HG03342 (cell line): ENCODE results near the gene KRTAP4-8.
"Not testable (repeated sequence)": the region's sequence is repeated elsewhere in the genome, so short reads cannot be mapped to it uniquely, and the experiment has no call there.

Experiments used
- ATAC-seq: cut with Tn5 transposase; IDR thresholded peaks from one replicate; pipeline ENCODE4 v1.9.1; 2021; ENCODE audit warnings: mild to moderate bottlenecking, moderate library complexity; ENCODE audit not compliant: unreplicated experiment

KRTAP4-8 gene

DNA sequence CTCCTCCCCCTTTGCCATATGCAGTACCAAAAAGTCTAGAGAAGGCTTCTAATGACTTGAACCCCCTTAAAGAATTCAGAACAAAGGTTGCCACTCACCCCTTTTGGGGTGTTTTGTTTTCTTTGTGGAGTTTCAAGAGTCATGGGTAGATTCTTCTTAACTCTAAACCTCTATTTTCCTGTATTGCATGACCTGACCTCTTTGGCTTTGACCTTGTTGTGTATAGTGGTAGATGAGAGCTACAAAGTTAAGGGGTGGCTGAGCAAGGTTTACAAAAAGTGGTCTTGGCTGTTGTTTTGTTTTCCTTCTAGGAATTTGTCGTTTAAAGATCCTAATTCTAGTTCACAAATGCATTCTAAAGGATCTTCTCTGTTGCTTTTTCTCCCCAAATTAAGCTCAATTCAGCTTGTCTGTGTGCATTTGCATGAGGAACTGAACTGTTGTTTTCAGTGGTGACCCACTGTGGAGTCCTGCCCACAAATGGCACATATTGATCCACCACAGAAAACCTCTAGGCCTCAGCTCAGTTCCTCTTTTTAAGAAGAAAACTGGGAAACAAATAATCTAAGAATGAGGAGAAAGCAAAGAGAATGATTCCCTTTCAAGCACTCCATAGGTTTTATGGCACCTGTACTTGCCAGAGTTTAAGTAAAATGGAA, 10.9 kb upstream of the KRTAP4-8 start:
- not testable (repeated sequence) for ATAC-seq

DNA sequence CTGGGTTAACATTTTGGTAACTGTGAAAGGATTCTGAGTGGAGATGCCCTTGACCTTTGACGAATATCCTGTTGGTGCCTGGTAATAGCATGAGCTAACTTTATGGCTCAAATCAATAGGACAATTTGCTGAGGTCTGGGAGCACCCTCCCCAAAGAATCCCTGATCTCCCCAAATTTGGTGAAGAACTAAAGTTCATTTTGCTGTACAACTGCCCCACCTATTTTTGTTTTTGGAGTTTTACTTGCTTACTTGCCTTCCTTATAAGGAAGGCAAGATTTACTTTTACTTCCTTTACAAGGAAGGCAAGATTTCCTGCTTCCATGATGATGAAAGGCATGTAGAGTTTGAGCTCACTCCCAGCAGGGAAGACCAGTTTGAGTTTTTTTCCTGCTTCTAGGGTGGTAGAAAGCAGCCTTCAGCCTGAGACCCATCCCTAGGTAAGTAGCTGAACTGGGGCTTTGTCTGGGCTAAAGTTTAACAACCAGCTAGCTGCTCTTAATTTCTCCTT, 10.1 kb upstream of the KRTAP4-8 start:
- no peak for ATAC-seq

GRCh38 chr17:41105347-41105746, 7.4 kb upstream of the KRTAP4-8 start, which contains the start of gene KRTAP4-9:
KRTAP4-9 (plus strand) TSS chr17:41105389; CDS start chr17:41105389, 0 bp downstream.
- ATAC-seq, result not testable (repeated sequence)

DNA sequence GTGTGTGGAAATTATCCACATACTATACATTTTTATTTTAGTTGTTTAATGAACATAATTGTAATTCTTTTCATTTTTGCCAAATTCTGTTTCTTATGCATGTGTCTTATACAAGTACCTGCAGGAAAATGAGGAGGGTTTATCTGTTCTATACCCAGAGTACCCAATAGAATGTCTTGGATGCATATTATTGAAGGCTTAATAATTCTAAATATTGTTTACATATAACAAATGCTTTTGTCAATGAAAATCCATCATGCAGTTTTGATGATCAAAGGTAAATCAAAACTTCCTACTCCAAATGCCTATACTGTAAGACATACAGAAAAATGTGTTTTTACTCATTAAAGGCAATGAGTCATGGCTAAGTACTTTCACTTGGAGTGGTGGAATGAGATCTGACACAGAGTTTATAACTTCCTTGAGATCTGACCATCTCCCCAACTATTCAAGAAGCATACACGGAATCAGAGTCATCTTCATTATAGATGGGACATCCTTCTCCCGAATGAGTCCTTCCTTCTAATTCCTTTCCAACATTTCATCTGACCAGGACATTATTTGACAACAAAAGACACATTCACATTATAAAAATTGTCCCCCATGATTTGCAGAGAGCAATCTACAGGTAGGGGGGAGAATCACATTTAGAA, 6.6 kb upstream of the KRTAP4-8 start:
- ATAC-seq, result not testable (repeated sequence)

GRCh38 chr17:41103896-41104295, 6.0 kb upstream of the KRTAP4-8 start:
- no peak for ATAC-seq

- ATAC-seq, result no peak
Measured at GRCh38 chr17:41101586-41102259, 3.8 kb upstream of the KRTAP4-8 start, which contains the start of gene KRTAP4-16. KRTAP4-16 (minus strand) TSS chr17:41102209; CDS start chr17:41102209, 0 bp downstream.

GRCh38 chr17:41099682-41100480, 1.9 kb upstream of the KRTAP4-8 start:
- ATAC-seq, result not testable (repeated sequence)

- ATAC-seq, result no peak
Measured at GRCh38 chr17:41098481-41098880, 539 bp upstream of the KRTAP4-8 start.

DNA sequence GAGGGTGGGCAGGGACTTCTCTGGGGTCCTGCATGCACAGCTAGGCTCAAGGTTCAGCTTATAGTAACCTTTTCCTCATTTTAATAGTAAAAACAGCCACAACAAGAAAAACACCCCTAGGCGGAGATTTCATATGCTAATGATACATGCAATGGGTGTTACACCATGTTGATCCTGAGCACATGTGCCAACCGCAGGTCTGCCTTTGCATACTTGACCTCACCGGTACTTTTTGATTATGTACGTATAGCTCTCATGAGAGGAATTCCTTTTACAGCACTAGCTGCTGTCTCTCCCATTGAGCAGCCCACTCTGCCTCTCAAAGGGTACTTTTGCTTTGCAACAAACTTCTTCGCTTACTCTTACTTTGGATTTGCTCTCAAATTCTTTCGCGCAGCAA, 1.9 kb downstream of the KRTAP4-8 start:
- no peak for ATAC-seq

DNA sequence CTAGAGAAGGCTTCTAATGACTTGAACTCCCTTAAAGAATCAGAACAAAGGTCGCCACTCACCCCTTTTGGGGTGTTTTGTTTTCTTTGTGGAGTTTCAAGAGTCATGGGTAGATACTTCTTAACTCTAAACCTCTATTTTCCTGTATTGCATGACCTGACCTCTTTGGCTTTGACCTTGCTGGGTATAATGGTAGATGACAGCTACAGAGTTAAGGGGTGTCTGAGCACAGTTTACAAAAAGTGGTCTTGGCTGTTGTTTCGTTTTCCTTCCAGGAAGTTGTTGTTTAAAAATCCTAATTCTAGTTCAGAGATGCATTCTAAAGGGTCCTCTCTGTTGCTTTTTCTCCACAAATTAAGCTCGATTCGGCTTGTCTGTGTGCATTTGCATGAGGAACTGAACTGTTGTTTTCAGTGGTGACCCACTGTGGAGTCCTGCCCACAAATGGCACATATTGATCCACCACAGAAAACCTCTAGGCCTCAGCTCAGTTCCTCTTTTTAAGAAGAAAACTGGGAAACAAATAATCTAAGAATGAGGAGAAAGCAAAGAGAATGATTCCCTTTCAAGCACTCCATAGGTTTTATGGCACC, 9.1 kb downstream of the KRTAP4-8 start:
- not testable (repeated sequence) for ATAC-seq

- ATAC-seq, result not testable (repeated sequence)
Measured at GRCh38 chr17:41084100-41084856, 13.7 kb downstream of the KRTAP4-8 start, which contains the start of gene KRTAP4-7. KRTAP4-7 (plus strand) TSS chr17:41084150; CDS start chr17:41084207, 57 bp downstream.

DNA sequence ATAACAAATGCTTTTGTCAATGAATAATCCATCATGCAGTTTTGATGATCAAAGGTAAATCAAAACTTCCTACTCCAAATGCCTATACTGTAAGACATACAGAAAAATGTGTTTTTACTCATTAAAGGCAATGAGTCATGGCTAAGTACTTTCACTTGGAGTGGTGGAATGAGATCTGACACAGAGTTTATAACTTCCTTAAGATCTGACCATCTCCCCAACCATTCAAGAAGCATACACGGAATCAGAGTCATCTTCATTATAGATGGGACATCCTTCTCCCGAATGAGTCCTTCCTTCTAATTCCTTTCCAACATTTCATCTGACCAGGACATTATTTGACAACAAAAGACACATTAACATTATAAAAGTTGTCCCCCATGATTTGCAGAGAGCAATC, 14.5 kb downstream of the KRTAP4-8 start:
- not testable (repeated sequence) for ATAC-seq

DNA sequence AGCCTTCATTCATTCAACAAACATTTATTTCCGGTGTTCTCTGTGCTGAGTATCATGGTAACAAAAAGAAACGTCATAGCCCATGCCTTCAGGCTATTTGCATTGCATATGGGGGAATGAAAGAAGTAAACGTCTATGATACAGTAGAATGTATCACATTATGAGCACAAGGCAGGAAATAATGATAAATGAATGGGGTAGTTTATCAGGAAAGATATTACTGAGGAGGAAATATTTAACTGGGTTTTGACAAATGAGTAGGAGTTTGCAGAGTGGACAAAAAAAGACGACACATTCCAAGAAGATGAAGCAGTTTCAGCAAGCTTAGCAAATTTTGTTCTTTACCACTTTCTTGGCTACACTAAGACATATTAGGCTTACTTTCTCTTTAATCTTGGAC, 15.3 kb downstream of the KRTAP4-8 start:
- ATAC-seq, result no peak

GRCh38 chr17:41076788-41077187, 21.2 kb downstream of the KRTAP4-8 start:
- ATAC-seq, result no peak

GRCh38 chr17:41073676-41074075, 24.3 kb downstream of the KRTAP4-8 start:
- ATAC-seq, result no peak

DNA sequence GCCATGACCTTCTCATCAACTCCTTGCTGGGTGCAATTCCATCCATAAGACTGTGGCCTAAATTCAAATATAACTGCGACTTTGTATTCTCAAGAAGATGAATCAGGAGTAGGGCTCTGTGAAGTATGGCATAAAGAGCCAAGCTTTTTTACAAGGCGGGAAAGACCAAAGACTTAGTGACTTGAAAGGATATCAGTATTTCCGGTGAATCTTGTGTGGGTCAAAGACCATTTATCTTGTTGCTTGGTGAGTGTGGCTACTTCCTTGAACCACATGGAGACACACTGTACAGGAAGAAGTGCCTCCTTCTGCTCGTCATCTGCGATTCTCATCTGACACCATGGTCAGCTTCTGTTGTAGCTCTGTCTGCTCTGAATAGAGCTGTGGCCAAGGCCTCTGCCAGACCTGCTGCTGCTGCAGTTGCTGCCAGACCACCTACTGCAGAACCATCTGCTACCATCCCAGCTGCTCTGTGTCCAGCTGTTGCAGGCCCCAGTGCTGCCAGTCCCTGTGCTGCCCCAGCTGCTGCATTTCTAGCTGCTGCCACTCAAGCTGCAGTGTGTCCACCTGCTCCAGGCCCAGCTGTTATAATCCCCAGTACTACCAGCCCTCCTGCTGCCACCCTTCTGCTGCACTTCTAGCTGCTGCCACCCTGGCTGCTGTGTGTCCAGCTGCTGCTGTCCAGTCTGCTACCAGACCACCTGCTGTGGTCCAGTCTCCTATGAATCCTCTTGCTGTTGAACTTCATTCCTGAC, 26.2 kb downstream of the KRTAP4-8 start:
- ATAC-seq, result no peak

DNA sequence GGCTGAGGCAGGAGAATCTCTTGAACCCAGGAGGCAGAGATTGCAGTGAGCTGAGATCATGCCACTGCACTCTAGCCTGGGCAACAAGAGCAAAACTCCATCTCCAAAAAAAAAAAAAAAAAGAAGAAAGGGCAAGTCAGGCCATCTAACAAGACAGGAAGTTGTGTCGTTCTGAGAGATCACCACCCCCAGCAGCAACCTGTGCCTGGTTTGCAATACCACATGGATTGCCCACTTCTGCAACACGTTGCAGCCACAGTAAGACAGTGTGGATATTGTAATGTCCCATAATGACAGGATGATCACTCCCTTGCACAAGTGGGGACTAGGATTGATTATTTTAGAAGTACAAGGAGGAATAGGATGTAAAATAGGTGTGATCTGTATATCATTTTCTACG, 28.9 kb downstream of the KRTAP4-8 start:
- no peak for ATAC-seq

DNA sequence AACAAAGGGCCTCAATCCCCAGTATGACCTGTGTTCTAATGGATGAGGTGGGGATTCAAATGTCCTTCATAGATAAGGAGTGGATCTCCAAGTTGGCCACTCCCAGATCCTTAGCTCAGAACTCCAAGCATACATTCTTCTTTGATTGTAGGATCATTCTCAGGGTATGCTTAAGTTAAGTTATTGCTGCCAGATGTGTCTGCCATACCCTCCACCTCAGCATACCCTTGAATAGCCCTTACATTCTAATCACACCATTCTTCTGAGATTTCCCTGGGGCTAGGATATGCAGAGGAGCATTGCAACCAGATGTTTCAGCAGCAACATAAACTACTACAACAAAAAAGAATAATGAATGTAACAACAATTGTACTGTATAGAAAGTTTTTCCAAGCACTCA, 30.7 kb downstream of the KRTAP4-8 start:
- ATAC-seq, result no peak
